NCI-H446 (cell line): ENCODE data around the gene ZSCAN26.
"Not testable (repeated sequence)": the region's sequence is repeated elsewhere in the genome, so short reads cannot be mapped to it uniquely, and the experiment has no call there.

Experiments
- DNase-seq, 2 experiments: peaks; one replicate each; lab custom pipeline; 2025; lab: John Stamatoyannopoulos, UW

The ZSCAN26 gene

GRCh38 chr6:28257042-28257441, 9.9 kb upstream of the ZSCAN26 start:
- DNase-seq = no peak

GRCh38 chr6:28258877-28259777, 7.8 kb upstream of the ZSCAN26 start, which contains the start of gene NKAPL:
NKAPL (plus strand) TSS chr6:28259297; CDS start chr6:28259372, 75 bp downstream.
- DNase-seq = no peak

- no peak for DNase-seq
These were observed 3.0 kb upstream of the ZSCAN26 start for GRCh38 chr6:28263922-28264321.

- no peak for DNase-seq
These were observed 2.0 kb upstream of the ZSCAN26 start for GRCh38 chr6:28264834-28265401.

GRCh38 chr6:28266563-28266961, 381 bp upstream of the ZSCAN26 start:
- no peak for DNase-seq

GRCh38 chr6:28267695-28268059, 734 bp downstream of the ZSCAN26 start:
- DNase-seq = no peak

GRCh38 chr6:28269492-28269891, 2.5 kb downstream of the ZSCAN26 start:
- no peak for DNase-seq

GRCh38 chr6:28274888-28275287, 7.9 kb downstream of the ZSCAN26 start:
- DNase-seq = no peak

- no peak for DNase-seq
These were observed 10.8 kb downstream of the ZSCAN26 start for GRCh38 chr6:28277746-28278145.

- DNase-seq = no peak
These were observed 13.8 kb downstream of the ZSCAN26 start for GRCh38 chr6:28280595-28281287.

GRCh38 chr6:28281288-28282064, 14.5 kb downstream of the ZSCAN26 start, which contains the start of gene PGBD1:
PGBD1 (plus strand) TSS chr6:28281572; CDS start chr6:28283814, 2,242 bp downstream.
- DNase-seq = peak; percentile 28 to 82

GRCh38 chr6:28282926-28283325, 16.0 kb downstream of the ZSCAN26 start:
- DNase-seq = no peak

- DNase-seq = no peak
These were observed 24.6 kb downstream of the ZSCAN26 start for GRCh38 chr6:28291573-28291972.

GRCh38 chr6:28295326-28295725, 28.4 kb downstream of the ZSCAN26 start:
- DNase-seq = no peak

- no peak for DNase-seq
These were observed 29.6 kb downstream of the ZSCAN26 start for GRCh38 chr6:28296520-28297060.

GRCh38 chr6:28303570-28303969, 36.6 kb downstream of the ZSCAN26 start:
- DNase-seq = no peak

- not testable (repeated sequence) for DNase-seq
These were observed 39.4 kb downstream of the ZSCAN26 start for GRCh38 chr6:28306363-28306762.

- DNase-seq = no peak
These were observed 44.3 kb downstream of the ZSCAN26 start for GRCh38 chr6:28311139-28311823.

- DNase-seq = no peak
These were observed 46.0 kb downstream of the ZSCAN26 start for GRCh38 chr6:28312939-28313338.

GRCh38 chr6:28315628-28316027, 48.7 kb downstream of the ZSCAN26 start:
- DNase-seq = no peak

GRCh38 chr6:28317866-28318265, 50.9 kb downstream of the ZSCAN26 start:
- not testable (repeated sequence) for DNase-seq
